Astrocyte (in vitro differentiated cells and primary cell): ENCODE measurements around the gene ADARB2. TPM values are rescaled to one million over a fixed set of nuclear protein-coding genes. Genes with fewer than 3 reads are reported as not detected.

Source experiments
- DNase-seq: peaks from one replicate; pipeline ENCODE4 v3.0.0-alpha.2; 2010; ENCODE audit warnings: low read depth
- FAIRE-seq: peaks from 2 replicates; lab custom pipeline; 2011; peaks lifted over from hg19 to GRCh38; lab: Jason Lieb, UNC
- H2AFZ ChIP-seq: 2 replicates; pipeline ENCODE4 v1.6.0; 2012; ENCODE audit warnings: low read depth, low read length, inconsistent platforms
- H3K27ac ChIP-seq: 2 replicates; pipeline ENCODE4 v1.5.1; 2011; ENCODE audit warnings: low read depth, low read length, inconsistent platforms
- H3K27me3 ChIP-seq: 2 replicates; pipeline ENCODE4 v1.6.0; 2011; ENCODE audit warnings: low read length, inconsistent platforms; ENCODE audit not compliant: insufficient read depth
- H3K36me3 ChIP-seq: 2 replicates; pipeline ENCODE4 v1.5.1; 2011; ENCODE audit warnings: low read length, inconsistent platforms; ENCODE audit not compliant: insufficient read depth
- H3K4me1 ChIP-seq: 2 replicates; pipeline ENCODE4 v1.5.1; 2011; ENCODE audit warnings: low read length, inconsistent platforms; ENCODE audit not compliant: insufficient read depth
- H3K4me2 ChIP-seq: 2 replicates; pipeline ENCODE4 v1.6.0; 2012; ENCODE audit warnings: low read length, inconsistent platforms
- H3K4me3 ChIP-seq: 2 replicates; pipeline ENCODE4 v1.5.1; 2011; ENCODE audit warnings: low read depth, mild to moderate bottlenecking, low read length, inconsistent platforms; ENCODE audit not compliant: insufficient read depth
- H3K79me2 ChIP-seq: 2 replicates; pipeline ENCODE4 v1.6.0; 2012; ENCODE audit warnings: mild to moderate bottlenecking, low read length, inconsistent platforms; ENCODE audit not compliant: insufficient read depth
- H3K9ac ChIP-seq: 2 replicates; pipeline ENCODE4 v1.6.0; 2012; ENCODE audit warnings: mild to moderate bottlenecking, low read length, inconsistent platforms
- H3K9me3 ChIP-seq: 2 replicates; pipeline ENCODE4 v1.5.1; 2012; ENCODE audit warnings: low read depth, mild to moderate bottlenecking, low read length, inconsistent platforms; ENCODE audit not compliant: insufficient read depth
- H4K20me1 ChIP-seq: 2 replicates; pipeline ENCODE4 v1.6.0; 2012; ENCODE audit warnings: low read length, inconsistent platforms; ENCODE audit not compliant: insufficient read depth
- H3K27ac Mint-ChIP-seq: one replicate; pipeline ENCODE4 v1.8.0; 2021; ENCODE audit warnings: mild to moderate bottlenecking, mixed read lengths; ENCODE audit not compliant: unreplicated experiment
- H3K27me3 Mint-ChIP-seq: one replicate; pipeline ENCODE4 v1.8.0; 2021; ENCODE audit warnings: low read depth, mixed read lengths; ENCODE audit not compliant: unreplicated experiment
- H3K36me3 Mint-ChIP-seq: one replicate; pipeline ENCODE4 v1.8.0; 2021; ENCODE audit warnings: low read depth, mixed read lengths; ENCODE audit not compliant: unreplicated experiment
- H3K4me1 Mint-ChIP-seq: one replicate; pipeline ENCODE4 v1.8.0; 2021; ENCODE audit warnings: low read depth, mixed read lengths; ENCODE audit not compliant: unreplicated experiment
- H3K4me3 Mint-ChIP-seq: one replicate; pipeline ENCODE4 v1.8.0; 2021; ENCODE audit warnings: mild to moderate bottlenecking, moderate library complexity, mixed read lengths; ENCODE audit not compliant: unreplicated experiment
- H3K9me3 Mint-ChIP-seq: one replicate; pipeline ENCODE4 v1.8.0; 2021; ENCODE audit warnings: mild to moderate bottlenecking, mixed read lengths; ENCODE audit not compliant: unreplicated experiment
- EZH2 ChIP-seq: IDR thresholded peaks from 2 replicates; pipeline ENCODE4 v1.6.1; 2012; ENCODE audit warnings: mild to moderate bottlenecking, low read length, inconsistent platforms; ENCODE audit not compliant: insufficient read depth
- total RNA-seq: library from RNA; stranded (reverse); gene quantifications from 2 replicates; pipeline ENCODE4 v1.2.1, GENCODE V29; 2021
- TF ChIP-seq, protein P1 (sequence below): IDR thresholded peaks from 2 replicates; pipeline ENCODE4 v1.5.1; 2011; ENCODE audit warnings: low read depth, mild to moderate bottlenecking, inconsistent platforms, low read length, moderate library complexity; ENCODE audit not compliant: insufficient read depth

ADARB2 gene
- total RNA-seq, 1 donor from 2014 or later, result 0.18 TPM

DNA sequence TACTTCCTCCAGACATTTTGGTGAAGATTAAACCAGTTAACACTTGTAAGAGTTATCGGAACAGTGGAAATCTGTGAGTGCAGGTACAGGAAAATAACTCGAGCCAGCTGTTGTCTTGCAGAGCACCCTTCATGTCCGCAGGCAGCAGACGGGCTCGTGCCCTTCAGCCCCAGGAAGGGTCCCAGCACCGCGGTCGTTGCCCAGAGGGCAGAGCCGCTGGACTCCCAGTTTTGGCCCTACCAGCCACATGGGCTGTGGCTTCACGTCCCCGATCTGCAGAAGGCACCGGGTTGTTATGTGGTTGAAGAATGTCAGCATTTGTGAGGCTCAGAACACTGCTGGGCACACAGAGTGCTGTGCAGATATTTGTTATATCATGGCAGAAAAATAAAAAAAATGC lies 7.2 kb upstream of the ADARB2 start:
- Histone ChIP-seq H3K4me3 (no peak overlapping the region), H4K20me1 (no peaks in the 10 kb centered on the region), H3K27ac (no peak overlapping the region), H3K9ac (no peak overlapping the region), H3K27me3 (no peaks in the 10 kb centered on the region), H3K36me3 (no peaks in the 10 kb centered on the region), H3K9me3 (peaks cover 15% of the 10 kb centered on the region), H3K4me2 (no peak overlapping the region), H2AFZ (no peak overlapping the region), H3K79me2 (no peaks in the 10 kb centered on the region), H3K4me1 (no peaks in the 10 kb centered on the region)
- Mint-ChIP-seq H3K36me3 (no peaks in the 10 kb centered on the region), H3K4me1 (no peaks in the 10 kb centered on the region), H3K27me3 (peaks cover 49% of the 10 kb centered on the region), H3K9me3 (peaks cover 4% of the 10 kb centered on the region), H3K4me3 (no peak overlapping the region), H3K27ac (no peak overlapping the region)
- FAIRE-seq (no peak), DNase-seq (no peak)
- TF ChIP-seq, protein P1, sequence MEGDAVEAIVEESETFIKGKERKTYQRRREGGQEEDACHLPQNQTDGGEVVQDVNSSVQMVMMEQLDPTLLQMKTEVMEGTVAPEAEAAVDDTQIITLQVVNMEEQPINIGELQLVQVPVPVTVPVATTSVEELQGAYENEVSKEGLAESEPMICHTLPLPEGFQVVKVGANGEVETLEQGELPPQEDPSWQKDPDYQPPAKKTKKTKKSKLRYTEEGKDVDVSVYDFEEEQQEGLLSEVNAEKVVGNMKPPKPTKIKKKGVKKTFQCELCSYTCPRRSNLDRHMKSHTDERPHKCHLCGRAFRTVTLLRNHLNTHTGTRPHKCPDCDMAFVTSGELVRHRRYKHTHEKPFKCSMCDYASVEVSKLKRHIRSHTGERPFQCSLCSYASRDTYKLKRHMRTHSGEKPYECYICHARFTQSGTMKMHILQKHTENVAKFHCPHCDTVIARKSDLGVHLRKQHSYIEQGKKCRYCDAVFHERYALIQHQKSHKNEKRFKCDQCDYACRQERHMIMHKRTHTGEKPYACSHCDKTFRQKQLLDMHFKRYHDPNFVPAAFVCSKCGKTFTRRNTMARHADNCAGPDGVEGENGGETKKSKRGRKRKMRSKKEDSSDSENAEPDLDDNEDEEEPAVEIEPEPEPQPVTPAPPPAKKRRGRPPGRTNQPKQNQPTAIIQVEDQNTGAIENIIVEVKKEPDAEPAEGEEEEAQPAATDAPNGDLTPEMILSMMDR, result no peak
- TF ChIP-seq EZH2, result no peak

DNA sequence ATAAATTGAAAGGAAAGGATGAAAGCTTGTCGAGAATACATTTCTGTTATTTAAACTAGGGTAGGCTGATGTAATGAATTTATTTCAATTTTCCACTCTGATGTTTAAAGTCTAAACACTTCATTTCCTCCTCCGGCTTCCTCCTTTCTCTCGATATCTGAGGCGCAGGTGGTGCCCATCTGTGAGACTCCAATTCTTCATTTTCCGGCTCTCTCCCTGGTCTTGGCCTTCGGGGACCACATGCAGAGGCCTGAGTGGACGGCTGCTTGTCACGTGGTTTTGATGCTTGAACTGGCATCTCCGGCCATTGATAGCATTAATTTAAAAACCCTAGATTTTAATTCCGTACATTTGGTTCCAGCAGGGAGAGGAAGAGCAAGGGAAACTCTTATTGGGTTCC lies 5.8 kb upstream of the ADARB2 start:
- no peak overlapping the region for H3K4me3 ChIP-seq
- Mint-ChIP-seq H3K27ac (no peak overlapping the region), H3K9me3 (no peaks in the 10 kb centered on the region), H3K27me3 (peaks cover 59% of the 10 kb centered on the region), H3K4me1 (no peaks in the 10 kb centered on the region), H3K4me3 (no peak overlapping the region), H3K36me3 (no peaks in the 10 kb centered on the region)
- TF ChIP-seq EZH2, result no peak
- TF ChIP-seq, protein P1, result no peak
- H3K27ac ChIP-seq, result no peak overlapping the region
- H4K20me1 ChIP-seq, result no peaks in the 10 kb centered on the region
- no peaks in the 10 kb centered on the region for H3K79me2 ChIP-seq
- no peak overlapping the region for H2AFZ ChIP-seq
- peaks cover 15% of the 10 kb centered on the region for H3K9me3 ChIP-seq
- no peaks in the 10 kb centered on the region for H3K4me1 ChIP-seq
- no peak overlapping the region for H3K4me2 ChIP-seq
- FAIRE-seq (no peak), DNase-seq (no peak)
- no peaks in the 10 kb centered on the region for H3K36me3 ChIP-seq
- H3K27me3 ChIP-seq, result no peaks in the 10 kb centered on the region
- H3K9ac ChIP-seq, result no peak overlapping the region

DNA sequence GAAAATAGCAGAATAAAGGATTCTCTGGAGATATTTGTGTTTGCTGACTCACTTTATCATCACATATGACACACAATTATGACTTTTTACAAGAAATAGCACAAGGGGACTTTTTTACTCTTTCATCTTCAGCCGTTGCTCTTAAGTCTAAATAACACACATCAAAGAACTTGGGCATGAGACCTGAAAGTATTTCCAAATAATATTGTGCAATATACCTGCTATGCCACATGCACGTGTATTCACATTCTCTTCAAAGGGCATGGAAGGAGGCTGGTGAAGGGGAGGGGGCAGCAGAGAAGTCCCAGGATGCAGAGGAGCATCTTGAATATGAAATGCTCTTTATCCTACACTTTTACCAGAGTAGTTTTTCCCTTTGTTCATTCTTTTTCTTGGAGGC lies 4.1 kb upstream of the ADARB2 start:
- Histone ChIP-seq H3K4me3 (no peak overlapping the region), H3K27me3 (peaks cover 4% of the 10 kb centered on the region), H2AFZ (no peak overlapping the region), H3K36me3 (no peaks in the 10 kb centered on the region), H4K20me1 (no peaks in the 10 kb centered on the region), H3K4me1 (no peaks in the 10 kb centered on the region), H3K79me2 (no peaks in the 10 kb centered on the region), H3K4me2 (no peak overlapping the region), H3K27ac (no peak overlapping the region), H3K9me3 (peaks cover 7% of the 10 kb centered on the region), H3K9ac (no peak overlapping the region)
- FAIRE-seq (no peak), DNase-seq (no peak)
- Mint-ChIP-seq H3K4me1 (peaks cover under 1% of the 10 kb centered on the region), H3K27ac (no peak overlapping the region), H3K9me3 (no peaks in the 10 kb centered on the region), H3K36me3 (no peaks in the 10 kb centered on the region), H3K4me3 (no peak overlapping the region), H3K27me3 (peaks cover 59% of the 10 kb centered on the region)
- TF ChIP-seq, protein P1, result no peak
- TF ChIP-seq EZH2, result no peak
